Brain microvascular endothelial cell (primary cell): ENCODE data around the gene KAT6B.

Experiments used
- DNase-seq: peaks from one replicate; pipeline ENCODE4 v3.0.0-alpha.2; 2020
- H3K27ac ChIP-seq: fragments of 250-450 bp; sonication (Bioruptor Pico); 2 replicates; pipeline ENCODE4 v1.5.1; 2020; ENCODE audit warnings: mild to moderate bottlenecking, moderate library complexity
- H3K27me3 ChIP-seq: fragments of 250-450 bp; sonication (Bioruptor Pico); replicated peaks from 2 replicates; pipeline ENCODE4 v1.5.1; 2020; ENCODE audit warnings: mild to moderate bottlenecking
- H3K36me3 ChIP-seq: fragments of 250-450 bp; sonication (Bioruptor Pico); replicated peaks from 2 replicates; pipeline ENCODE4 v1.5.1; 2020; ENCODE audit warnings: mild to moderate bottlenecking
- H3K4me3 ChIP-seq: 2 replicates; pipeline ENCODE4 v1.5.1; 2011; ENCODE audit warnings: low read depth, mild to moderate bottlenecking, control low read depth, low read length, moderate library complexity
- in situ Hi-C: cut with HindIII; loops from 2 replicates; pipeline ENCODE4 v1.10.0; 2017; ENCODE audit warnings: low sequenced_read_pairs, low pct_ligation_motif_present
- TF ChIP-seq, protein P1 (sequence below): IDR thresholded peaks from 2 replicates; pipeline ENCODE4 v1.5.1; 2011; ENCODE audit warnings: low read depth, mild to moderate bottlenecking, moderate library complexity, low read length, control low read depth, inconsistent platforms; ENCODE audit errors: missing control alignments

The KAT6B gene

DNA sequence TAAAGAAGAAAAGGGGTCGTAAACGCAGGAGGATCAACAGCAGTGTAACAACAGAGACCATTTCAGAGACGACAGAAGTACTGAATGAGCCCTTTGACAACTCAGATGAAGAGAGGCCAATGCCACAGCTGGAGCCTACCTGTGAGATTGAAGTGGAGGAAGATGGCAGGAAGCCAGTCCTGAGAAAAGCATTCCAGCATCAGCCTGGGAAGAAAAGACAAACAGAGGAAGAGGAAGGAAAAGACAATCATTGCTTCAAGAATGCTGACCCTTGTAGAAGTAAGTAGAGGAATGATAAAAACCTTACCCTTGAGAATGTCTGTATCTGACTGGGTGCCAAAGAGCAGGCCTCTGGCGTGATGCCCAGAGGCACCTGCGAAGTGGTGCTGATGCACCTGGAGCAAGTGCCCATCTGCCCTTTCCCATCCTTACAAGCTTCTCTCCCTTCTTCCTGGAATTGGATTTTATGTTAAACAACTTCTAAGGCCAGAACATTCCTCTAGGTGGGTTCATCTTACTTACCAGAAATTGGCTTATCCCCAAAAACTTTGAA, 198.6 kb downstream of the KAT6B start:
- in situ Hi-C loops = no loop called here
- no peak for DNase-seq
- TF ChIP-seq, protein P1, sequence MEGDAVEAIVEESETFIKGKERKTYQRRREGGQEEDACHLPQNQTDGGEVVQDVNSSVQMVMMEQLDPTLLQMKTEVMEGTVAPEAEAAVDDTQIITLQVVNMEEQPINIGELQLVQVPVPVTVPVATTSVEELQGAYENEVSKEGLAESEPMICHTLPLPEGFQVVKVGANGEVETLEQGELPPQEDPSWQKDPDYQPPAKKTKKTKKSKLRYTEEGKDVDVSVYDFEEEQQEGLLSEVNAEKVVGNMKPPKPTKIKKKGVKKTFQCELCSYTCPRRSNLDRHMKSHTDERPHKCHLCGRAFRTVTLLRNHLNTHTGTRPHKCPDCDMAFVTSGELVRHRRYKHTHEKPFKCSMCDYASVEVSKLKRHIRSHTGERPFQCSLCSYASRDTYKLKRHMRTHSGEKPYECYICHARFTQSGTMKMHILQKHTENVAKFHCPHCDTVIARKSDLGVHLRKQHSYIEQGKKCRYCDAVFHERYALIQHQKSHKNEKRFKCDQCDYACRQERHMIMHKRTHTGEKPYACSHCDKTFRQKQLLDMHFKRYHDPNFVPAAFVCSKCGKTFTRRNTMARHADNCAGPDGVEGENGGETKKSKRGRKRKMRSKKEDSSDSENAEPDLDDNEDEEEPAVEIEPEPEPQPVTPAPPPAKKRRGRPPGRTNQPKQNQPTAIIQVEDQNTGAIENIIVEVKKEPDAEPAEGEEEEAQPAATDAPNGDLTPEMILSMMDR = no peak
- H3K27me3 ChIP-seq = no peaks in the 10 kb centered on the region
- no peak overlapping the region for H3K4me3 ChIP-seq
- peaks cover 16% of the 10 kb centered on the region for H3K36me3 ChIP-seq
- H3K27ac ChIP-seq = no peak overlapping the region

DNA sequence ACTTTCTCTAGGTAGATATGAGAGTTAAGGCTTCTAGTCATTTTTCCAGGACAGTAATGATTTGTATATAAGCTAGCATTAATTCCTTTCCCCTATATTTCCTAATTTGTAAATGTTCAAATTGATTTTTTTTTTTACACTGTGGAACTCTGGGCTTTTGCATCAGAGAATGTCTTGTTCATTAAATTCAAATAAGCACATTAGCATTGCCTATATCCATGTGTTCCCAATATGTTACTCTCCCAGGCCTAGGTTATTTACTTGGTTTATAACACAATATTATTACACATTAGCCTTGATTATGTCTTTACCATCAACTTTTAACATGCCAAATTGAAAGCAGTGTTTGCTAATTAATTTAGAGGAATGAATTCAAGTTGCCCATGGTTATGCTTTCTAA, 201.6 kb downstream of the KAT6B start:
- no peak for DNase-seq
- H3K36me3 ChIP-seq = peaks cover 10% of the 10 kb centered on the region

DNA sequence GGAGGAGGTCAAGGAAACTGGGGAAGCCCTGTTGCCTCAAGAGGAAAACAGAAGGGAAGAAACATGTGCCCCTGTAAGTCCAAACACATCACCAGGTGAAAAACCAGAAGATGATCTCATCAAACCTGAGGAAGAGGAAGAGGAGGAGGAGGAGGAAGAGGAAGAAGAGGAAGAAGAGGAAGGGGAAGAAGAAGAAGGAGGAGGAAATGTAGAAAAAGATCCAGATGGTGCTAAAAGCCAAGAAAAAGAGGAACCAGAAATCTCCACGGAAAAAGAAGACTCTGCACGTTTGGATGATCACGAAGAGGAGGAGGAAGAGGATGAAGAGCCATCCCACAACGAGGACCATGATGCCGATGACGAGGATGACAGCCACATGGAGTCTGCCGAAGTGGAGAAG, 202.3 kb downstream of the KAT6B start:
- Histone ChIP-seq H3K36me3 (peaks cover 10% of the 10 kb centered on the region), H3K4me3 (no peak overlapping the region), H3K27me3 (no peaks in the 10 kb centered on the region), H3K27ac (no peak overlapping the region)
- DNase-seq = no peak
- in situ Hi-C loops = no loop called here
- TF ChIP-seq, protein P1 = no peak

More for the DNA sequence above, 201.6 kb downstream of the KAT6B start:
- Histone ChIP-seq H3K4me3 (no peak overlapping the region), H3K27me3 (no peaks in the 10 kb centered on the region), H3K27ac (no peak overlapping the region)
- TF ChIP-seq, protein P1 = no peak
- in situ Hi-C loops = no loop called here

DNA sequence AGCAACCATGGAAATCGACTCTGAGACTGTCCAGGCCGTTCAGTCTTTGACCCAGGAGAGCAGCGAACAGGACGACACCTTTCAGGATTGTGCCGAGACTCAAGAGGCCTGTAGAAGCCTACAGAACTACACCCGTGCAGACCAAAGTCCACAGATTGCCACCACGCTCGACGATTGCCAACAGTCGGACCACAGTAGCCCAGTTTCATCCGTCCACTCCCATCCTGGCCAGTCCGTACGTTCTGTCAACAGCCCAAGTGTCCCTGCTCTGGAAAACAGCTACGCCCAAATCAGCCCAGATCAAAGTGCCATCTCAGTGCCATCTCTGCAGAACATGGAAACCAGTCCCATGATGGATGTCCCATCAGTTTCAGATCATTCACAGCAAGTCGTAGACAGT, 203.0 kb downstream of the KAT6B start:
- H3K27ac ChIP-seq = no peak overlapping the region
- peaks cover 10% of the 10 kb centered on the region for H3K36me3 ChIP-seq
- TF ChIP-seq, protein P1 = no peak
- DNase-seq = no peak
- no peak overlapping the region for H3K4me3 ChIP-seq
- in situ Hi-C loops = no loop called here
- H3K27me3 ChIP-seq = no peaks in the 10 kb centered on the region

DNA sequence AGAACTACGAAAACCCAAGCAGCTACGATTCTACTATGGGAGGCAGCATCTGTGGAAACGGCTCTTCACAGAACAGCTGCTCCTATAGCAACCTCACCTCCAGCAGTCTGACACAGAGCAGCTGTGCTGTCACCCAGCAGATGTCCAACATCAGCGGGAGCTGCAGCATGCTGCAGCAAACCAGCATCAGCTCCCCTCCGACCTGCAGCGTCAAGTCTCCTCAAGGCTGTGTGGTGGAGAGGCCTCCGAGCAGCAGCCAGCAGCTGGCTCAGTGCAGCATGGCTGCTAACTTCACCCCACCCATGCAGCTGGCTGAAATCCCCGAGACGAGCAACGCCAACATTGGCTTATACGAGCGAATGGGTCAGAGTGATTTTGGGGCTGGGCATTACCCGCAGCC, 203.5 kb downstream of the KAT6B start:
- TF ChIP-seq, protein P1 = no peak
- H3K4me3 ChIP-seq = no peak overlapping the region
- H3K27ac ChIP-seq = no peak overlapping the region
- in situ Hi-C loops = no loop called here
- peaks cover 9% of the 10 kb centered on the region for H3K36me3 ChIP-seq
- no peak for DNase-seq
- H3K27me3 ChIP-seq = no peaks in the 10 kb centered on the region

DNA sequence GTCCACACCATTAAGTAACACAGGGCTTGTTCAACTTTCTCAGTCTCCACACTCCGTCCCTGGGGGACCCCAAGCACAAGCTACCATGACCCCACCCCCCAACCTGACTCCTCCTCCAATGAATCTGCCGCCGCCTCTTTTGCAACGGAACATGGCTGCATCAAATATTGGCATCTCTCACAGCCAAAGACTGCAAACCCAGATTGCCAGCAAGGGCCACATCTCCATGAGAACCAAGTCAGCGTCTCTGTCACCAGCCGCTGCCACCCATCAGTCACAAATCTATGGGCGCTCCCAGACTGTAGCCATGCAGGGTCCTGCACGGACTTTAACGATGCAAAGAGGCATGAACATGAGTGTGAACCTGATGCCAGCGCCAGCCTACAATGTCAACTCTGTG, 204.0 kb downstream of the KAT6B start:
- DNase-seq = no peak
- TF ChIP-seq, protein P1 = no peak
- Histone ChIP-seq H3K36me3 (peaks cover 5% of the 10 kb centered on the region), H3K4me3 (no peak overlapping the region), H3K27me3 (no peaks in the 10 kb centered on the region), H3K27ac (no peak overlapping the region)
- in situ Hi-C loops = no loop called here
